ENCODE measurements around the gene NCOA5.

Gene NCOA5

GRCh38 chr20:46123482-46124245, 33.9 kb upstream of the NCOA5 start:
- TF ChIP-seq CTCF (IDR thresholded peaks at IDR 0.05; ENCODE audit: extremely low read depth, missing control alignments), result no peak
- DNase-seq (ENCODE audit: low spot score), result no peak

GRCh38 chr20:46122516-46123481, 33.0 kb upstream of the NCOA5 start:
- no peak for DNase-seq (ENCODE audit: low spot score)
- TF ChIP-seq CTCF (IDR thresholded peaks at IDR 0.05; ENCODE audit: extremely low read depth, missing control alignments), result no peak

GRCh38 chr20:46122071-46122470, 32.3 kb upstream of the NCOA5 start:
- no peak for DNase-seq (ENCODE audit: low spot score)
- no peak for TF ChIP-seq CTCF (IDR thresholded peaks at IDR 0.05; ENCODE audit: extremely low read depth, missing control alignments)

GRCh38 chr20:46121184-46121930, 31.6 kb upstream of the NCOA5 start:
- no peak for DNase-seq (ENCODE audit: low spot score)

GRCh38 chr20:46120136-46120535, 30.4 kb upstream of the NCOA5 start:
- no peak for TF ChIP-seq CTCF (IDR thresholded peaks at IDR 0.05; ENCODE audit: extremely low read depth, missing control alignments)

More at GRCh38 chr20:46121184-46121930, 31.6 kb upstream of the NCOA5 start:
- no peak for TF ChIP-seq CTCF (IDR thresholded peaks at IDR 0.05; ENCODE audit: extremely low read depth, missing control alignments)

GRCh38 chr20:46119547-46119946, 29.8 kb upstream of the NCOA5 start:
- TF ChIP-seq CTCF (IDR thresholded peaks at IDR 0.05; ENCODE audit: extremely low read depth, missing control alignments), result no peak
- DNase-seq (ENCODE audit: low spot score), result no peak

More at GRCh38 chr20:46120136-46120535, 30.4 kb upstream of the NCOA5 start:
- no peak for DNase-seq (ENCODE audit: low spot score)
